GM18873 (cell line): ENCODE data around the gene SH3RF3.

Source experiments
- ATAC-seq: cut with Tn5 transposase; IDR thresholded peaks from one replicate; pipeline ENCODE4 v1.9.1; 2021; ENCODE audit warnings: mild to moderate bottlenecking, moderate library complexity, moderate number of reproducible peaks; ENCODE audit not compliant: unreplicated experiment, low FRiP score

Gene SH3RF3

GRCh38 chr2:109382226-109382895 lies 253.4 kb downstream of the SH3RF3 start:
- ATAC-seq: no peak

- no peak for ATAC-seq
Observed at GRCh38 chr2:109382951-109383350, 253.9 kb downstream of the SH3RF3 start.

DNA sequence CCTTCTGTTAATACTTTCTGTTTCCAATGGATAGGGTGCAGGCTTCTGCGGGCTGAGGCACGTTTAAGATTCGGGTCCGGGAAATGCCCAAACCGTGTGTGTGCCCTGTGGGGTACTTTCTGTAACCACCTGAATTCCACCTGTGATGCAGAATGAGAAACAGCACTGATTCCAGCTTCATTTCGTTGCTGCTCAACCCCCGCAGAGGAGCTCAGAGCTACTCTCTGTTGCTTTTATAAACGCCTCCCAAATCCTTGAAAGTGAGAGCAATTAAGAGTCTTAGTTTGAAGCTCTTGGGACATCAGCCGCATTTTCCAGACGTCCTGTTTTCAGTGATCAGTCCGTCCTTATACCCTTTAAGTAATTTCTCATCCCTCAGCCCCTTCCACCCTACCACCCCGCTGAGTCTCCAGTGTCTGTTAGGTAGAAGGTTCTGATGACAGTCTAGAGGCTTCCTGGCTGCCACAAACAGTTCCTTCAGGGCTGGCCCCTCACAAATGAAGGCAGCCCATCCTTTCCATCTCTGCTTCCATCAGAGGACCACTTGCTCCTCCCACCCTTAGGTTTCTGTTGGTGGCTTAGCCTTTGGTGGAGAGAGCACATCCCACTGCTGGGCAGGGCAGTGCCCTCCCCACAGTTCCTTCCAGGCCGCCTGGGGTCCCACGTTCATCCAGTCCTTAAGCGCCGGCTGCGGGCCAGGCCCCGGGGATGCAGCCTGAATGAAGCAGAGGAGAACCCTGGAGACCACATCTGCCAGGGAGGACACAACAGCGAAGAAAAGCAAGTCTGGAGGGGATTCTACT lies 254.7 kb downstream of the SH3RF3 start:
- no peak for ATAC-seq

GRCh38 chr2:109384308-109385271 lies 255.6 kb downstream of the SH3RF3 start:
- no peak for ATAC-seq

GRCh38 chr2:109385506-109385905 lies 256.5 kb downstream of the SH3RF3 start:
- ATAC-seq: no peak

DNA sequence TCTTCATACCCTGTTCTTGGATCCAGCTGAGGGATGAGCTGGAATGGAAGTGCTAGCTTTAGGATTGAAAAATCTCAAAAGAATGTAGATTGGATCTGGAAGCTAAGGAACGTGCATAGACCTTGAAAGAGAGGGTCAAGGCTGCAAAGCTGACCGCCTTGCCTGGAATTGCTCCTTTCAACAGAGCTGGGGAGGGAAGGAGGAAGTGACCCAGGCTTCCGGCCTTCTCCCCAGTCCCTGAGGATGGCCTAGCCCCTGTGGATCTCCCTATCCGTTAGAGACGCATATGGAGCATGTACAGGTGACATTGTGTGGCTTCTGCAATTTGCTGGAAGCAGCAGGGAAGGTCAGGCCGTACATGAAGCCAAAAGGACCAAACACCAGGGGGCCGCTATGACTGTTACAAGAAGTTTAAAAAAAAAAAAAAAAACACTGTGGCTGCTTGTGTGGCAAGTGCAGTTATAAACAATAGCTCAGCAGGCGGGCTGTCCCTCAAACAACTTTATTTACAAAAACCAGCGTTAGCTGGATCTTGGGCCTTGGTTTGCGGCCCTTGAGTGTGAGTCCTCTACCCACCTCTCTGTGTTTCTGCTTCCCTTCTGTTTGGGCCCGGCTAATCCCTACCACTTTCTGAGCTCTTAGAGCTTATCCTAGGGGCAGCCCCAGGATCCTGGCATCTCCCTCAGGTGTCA lies 257.1 kb downstream of the SH3RF3 start:
- ATAC-seq: no peak

DNA sequence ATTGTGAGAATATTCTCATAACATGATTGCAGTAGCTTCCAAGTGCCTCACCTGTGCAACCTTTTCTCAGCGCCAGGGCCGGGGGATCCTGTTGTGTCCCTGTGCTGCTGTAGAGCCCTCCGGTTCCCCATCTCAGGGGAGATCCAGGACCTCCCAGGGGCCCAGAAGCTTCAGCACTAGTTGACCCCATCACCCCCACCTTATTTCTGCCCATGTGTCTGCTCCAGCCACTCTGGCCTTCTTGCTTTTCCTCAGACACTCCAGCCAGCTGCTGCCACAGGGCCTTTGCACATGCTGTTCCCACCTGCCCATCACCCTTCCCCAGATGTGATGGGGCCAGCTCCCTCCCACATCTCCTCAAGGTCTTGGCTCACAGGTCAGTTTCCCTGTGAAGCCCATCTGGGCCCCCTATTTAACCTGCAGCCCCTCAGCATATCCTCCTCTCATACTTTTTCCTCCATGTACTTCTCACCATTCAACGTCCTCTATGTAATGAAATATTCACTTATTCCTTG lies 258.3 kb downstream of the SH3RF3 start:
- no peak for ATAC-seq

- no peak for ATAC-seq
Observed at GRCh38 chr2:109387778-109388469, 258.9 kb downstream of the SH3RF3 start.

- ATAC-seq: no peak
Observed at GRCh38 chr2:109391243-109391642, 262.2 kb downstream of the SH3RF3 start.

GRCh38 chr2:109392140-109392539 lies 263.1 kb downstream of the SH3RF3 start:
- ATAC-seq: no peak

DNA sequence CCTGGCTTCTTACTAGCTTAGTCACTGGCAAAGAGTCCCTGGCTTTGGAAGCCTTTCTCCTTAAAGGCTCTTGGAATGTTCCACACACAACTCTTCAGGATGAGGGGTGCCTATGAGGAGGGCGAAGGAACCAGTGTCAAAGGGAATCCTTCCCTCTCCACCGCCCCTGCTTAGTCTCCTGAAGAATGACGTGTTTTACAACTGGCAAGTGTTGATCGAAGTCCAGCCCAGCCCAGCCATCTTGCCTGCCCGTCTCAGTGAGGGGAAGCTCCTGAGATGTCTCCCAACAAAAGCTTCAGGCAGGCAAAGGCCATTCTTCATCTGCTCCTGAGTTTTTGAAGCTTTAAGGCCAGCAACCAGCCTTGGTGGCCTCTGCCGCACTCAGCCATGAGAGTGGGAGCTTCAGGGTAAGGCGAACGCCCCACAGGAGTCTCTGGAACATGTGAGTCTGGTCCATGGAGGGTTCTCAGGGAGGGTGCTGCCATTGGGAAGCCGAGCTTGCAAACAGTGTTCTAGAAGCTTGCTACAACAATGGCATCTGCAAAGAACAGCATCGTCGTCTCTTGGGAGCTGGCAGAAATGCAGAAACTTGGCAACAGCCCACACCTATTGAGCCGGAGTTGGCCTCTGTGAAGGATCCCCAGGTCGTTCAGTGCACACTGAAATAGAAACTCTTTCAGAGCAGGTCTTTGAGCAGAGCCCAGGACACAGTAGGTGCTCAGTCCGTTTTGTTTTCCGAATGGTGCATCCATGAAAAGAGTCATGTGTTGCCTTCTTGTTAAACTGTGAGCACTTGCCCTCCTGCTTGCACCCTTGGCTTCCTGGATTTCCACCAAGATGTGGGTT lies 264.0 kb downstream of the SH3RF3 start:
- ATAC-seq: no peak

DNA sequence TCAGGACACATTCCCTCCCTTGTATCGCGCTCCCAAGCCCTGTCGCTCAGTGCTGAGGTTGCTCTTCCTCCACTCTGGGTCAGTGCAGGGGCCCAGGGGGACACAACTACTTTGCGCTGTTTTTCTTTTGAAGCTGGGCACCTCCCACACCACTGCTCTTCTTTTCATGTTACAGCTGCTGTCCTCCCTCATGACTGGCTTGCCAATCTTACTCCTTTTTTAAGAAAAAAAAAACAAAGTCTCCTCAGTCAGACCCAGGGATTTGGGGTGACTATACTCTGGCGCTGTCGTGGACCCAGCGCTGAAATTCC lies 264.6 kb downstream of the SH3RF3 start:
- no peak for ATAC-seq

DNA sequence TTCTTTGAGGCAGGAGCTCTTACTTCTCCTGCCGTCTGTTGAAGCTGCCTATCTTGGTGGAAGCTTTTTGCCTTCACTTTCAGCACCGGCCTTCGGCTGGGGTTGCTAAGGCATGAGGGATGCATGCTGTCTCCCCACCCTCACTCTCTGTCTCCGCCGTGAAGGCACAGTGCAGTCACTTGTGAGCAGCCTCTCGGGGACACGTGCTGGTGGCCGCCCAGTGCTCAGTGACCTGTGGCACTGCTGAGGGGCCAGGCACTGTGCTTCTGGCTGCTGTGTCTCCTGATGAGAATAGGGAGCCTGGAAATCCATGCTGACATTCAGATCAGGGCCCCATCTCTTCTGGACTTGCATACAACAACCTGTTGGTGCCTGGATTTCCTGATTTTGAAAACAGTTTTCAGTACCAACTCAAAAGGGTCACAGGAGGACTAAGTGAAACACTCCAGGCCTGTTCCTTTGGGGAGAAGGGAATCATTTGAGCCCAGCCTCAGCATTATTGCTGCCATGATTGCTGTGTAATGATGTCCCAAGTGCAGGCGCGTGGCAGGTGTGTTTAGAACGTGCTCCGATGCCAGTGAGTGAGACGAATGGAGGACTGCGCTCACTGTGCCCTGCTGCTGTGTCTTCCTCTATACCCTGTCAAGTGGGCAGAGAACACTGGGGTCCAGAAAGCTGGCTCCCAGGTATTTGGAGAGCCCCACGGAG lies 266.6 kb downstream of the SH3RF3 start:
- ATAC-seq: no peak

- peak; percentile 61 for ATAC-seq
Observed at GRCh38 chr2:109396202-109397180, 267.5 kb downstream of the SH3RF3 start.

GRCh38 chr2:109397893-109398292 lies 268.9 kb downstream of the SH3RF3 start:
- ATAC-seq: no peak

GRCh38 chr2:109398366-109399015 lies 269.5 kb downstream of the SH3RF3 start:
- no peak for ATAC-seq
